HG03159 (cell line): ENCODE results near the gene KRT1.

Experiments used
- ATAC-seq: cut with Tn5 transposase; IDR thresholded peaks from one replicate; pipeline ENCODE4 v1.9.1; 2021; ENCODE audit warnings: mild to moderate bottlenecking, moderate library complexity; ENCODE audit not compliant: unreplicated experiment

Gene KRT1

DNA sequence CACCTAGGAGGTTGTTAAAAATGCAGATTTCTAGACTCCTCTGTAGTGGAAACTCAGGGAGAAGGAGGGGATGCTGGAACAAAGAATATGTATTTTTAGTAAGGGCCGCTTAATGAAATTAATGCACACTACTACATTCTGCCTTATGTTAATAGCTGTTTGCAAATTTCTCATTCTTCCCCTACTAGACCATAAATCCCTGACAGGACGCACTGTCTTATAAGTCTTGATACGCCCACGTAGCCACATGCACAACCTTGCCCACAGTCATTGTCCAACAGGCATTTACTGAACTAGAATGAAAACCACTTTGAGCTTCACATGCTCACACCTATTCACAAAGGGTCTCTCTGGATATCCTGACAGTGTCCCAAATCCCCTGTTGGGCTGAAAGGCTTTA, 38.7 kb downstream of the KRT1 start:
- ATAC-seq = no peak

DNA sequence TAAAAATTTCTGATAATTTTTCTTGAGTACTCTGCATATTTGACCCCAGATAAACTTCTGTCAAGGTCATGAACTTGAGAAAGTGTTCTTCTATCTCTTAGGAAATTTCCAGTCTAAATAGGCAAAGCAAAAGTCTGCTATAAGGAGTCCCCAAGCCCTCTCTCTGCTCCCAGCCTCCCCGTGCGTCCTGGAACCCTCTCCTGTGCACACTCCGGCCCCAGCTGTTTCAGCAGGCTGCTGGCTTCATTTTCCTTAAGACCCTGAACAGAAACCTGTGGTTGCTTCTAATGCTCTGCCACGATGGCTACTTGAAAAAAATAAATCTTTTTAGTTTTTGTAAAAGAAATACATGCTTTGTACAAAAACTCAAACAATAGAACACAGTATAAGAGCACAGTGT, 42.9 kb downstream of the KRT1 start:
- no peak for ATAC-seq

DNA sequence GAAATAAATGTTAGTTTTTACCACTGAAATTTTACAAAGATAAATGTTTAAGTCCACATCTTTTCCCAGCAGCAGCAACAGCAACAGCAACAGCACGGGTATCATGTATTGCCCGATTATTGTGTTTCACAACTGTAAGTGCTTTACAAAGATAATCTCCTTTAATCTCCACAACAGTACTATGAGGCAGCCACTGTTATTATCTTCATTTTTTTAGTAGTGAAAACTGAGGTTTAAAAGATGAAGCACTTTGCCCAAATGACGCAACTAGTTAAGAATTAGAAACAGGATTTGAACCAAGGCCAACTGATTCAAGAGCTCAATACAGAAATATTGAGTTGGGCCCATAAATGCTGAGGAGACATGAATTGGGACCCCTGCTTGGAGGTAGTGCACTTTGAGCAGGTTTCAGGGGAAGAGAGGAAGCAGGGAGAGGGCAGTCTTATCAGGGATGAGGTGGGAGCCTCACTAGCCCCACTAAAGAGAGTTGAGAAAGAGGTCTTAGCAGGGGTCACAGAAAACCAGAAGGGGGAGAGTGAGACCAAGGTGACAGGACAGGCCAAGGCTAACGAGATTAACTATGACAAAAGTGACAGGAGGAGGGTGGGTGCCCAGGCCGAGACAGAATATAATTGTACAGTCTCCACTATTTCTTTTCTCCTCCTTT, 43.5 kb downstream of the KRT1 start:
- no peak for ATAC-seq

DNA sequence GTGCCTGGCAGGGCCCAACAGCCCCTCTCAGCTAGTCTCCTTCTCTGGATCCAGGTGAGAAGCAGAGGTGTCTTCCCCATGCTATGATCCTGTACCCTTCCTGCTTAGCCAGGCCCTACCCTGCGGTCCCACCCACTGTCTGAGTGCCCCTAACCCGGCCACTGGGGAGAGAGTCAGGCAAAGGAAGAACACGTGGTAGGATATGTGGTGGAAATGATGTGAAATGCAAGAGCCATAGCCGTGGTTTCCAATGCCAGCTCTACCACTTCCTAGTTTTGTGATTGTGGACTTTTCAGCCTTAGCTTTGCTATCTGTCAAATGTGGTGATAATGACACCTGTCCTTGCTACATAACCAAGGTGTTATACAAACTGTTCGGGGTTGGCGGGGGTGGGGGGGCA, 44.0 kb downstream of the KRT1 start:
- no peak for ATAC-seq

DNA sequence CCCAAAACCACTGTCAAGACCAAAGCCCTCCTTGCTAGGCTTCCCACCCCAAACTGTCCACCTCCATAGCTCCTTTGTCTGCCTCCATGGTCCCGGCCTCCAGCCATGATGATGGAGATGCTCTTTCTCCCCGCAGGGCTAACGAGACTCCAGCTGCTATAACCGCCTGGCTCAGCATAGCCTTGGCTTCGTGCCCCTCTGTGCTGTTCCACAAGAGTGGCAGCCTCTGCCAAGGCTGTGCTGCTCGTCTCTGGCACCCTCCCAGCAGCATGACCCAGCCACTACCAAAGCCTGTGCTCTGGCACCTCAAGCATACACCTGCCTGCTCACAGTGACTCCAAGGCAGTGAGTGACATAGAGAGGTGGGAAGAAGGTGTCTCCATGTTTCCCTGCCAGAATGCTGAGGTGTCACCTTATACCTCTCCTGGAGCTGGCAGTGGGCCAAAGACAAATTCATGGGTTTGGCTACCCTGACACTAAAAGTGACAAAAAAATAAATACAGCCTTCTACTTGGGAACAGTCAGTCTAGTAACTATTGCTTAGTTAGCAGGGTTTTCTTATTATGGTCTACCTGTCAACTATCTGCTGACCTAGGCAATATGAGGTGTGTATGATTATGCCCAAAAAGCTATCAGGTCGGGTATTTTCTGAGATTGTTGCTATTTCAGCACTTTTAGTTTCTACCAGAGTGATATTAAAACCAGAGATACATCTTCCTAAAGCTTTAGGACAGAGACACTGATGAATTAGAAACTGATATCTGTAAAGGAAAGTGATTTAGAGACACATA, 45.7 kb downstream of the KRT1 start:
- no peak for ATAC-seq

DNA sequence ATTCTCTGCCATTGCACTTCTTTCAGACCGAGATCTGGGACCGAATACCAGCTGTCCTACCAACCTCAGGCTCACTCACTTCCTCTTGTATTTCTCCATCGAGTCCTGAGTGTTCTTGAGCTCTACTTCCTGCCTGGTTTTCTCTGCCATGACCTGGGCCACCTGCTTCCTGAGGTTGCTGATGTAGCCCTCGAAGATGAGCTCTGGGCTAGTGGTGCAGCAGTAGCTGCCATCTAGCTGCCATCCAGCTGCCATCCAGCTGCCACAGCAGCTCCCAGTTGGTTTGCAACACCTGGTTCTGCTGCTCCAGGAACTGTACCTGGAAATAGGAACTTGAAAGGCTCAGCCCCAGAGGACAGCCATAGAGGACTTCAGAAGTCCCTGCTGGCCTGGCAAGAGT, 46.8 kb downstream of the KRT1 start:
- no peak for ATAC-seq

DNA sequence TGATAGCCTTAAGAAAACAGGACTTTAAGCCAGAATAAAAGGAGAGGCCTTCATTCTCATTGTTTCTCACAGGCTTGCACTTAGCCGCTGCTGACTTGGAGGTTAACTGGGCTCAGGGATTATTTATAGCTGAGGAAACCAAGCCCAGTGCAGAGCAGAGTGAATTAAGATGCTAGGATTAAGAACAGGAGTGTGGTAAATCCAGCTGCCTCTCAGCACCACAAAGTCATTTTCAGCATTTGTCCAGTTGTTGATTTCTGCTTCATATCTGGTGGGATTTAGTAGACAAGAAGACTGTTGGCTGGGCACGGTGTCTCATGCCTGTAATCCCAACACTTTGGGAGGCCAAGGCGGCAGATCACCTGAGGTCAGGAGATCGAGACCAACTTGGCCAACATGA, 47.6 kb downstream of the KRT1 start:
- no peak for ATAC-seq

DNA sequence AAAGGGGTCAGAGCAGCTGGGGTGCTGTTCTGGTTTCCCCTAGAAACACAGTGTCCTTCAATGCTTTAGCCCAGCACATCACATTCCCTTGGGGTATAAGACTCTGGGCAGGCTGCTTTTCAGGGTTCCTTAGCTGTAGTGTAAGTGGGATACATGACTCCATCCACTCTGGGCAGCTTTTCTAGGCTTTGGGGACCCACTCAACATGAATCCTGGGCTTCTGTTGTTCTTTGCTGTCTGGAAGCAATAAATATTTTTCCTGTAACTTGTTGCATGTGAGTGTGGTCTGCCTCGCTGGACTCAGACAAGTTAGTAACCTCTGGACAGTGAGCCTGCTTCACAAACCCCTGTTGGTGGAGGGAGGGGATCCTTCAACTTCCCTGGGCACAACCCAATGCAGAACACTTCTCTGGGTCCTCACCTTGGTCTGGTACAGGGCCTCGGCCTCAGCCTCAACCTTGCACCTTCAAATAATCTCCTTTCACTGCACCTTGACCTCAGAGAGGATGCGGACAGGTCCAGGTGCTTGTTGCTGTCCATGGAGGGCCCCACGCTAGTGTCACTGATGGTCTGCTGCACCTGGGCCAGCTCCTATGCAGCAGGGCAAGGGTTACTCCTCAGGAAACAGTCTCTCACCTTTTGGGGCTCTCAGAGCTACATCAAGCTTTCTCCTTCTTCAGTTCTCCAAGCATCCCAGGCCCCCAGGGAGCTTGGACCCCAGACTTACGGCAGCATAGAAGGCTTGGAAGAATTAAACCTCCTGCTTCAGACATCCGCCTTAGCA, 48.3 kb downstream of the KRT1 start:
- no peak for ATAC-seq

DNA sequence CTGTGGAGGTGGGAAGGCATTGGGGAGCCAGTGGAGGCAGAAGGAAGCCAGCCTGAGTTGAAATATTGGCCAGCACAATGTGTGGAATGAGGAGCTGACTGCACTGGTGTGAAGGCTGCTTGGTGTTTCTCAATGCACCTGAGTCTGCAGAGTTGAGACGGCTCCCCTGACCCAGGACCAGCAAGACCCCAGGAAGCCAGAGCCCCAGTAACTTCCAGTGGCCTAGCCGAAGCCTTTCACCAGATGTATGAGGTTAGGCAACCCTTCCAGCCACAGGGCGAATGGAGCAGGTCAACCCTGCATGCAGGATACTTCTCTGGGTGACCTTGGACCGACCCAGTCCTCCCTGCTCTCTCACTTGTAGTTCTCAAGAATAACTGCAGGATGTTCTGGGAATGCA, 48.9 kb downstream of the KRT1 start:
- no peak for ATAC-seq

DNA sequence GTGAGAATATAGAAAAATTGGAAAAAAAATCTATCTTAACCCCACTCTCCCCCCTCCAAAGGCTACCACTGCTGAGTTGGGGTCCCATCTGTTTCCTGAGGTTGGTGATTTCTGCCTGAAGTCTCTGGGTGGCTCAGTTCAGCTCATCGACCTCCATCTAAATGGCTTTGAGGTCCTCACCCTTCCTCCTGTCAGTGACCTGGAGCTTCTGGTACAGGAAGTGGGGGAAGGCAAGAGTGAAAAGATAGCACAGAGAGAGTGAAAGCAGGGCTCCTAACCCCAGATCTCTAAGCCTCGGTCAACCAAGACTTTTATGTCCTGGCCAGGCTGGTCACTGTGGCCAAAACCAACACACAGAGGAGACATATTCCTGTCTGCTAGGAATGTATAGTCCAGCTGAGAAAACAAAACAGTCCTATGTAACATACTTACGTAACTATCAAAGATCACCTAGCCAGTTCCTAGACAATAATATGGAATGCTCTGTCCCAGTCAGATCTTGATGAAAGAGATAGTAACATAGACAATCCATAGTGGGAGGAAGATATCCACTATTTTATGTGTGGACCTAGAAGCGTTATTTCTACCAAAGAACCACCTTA, 49.5 kb downstream of the KRT1 start:
- ATAC-seq = no peak

DNA sequence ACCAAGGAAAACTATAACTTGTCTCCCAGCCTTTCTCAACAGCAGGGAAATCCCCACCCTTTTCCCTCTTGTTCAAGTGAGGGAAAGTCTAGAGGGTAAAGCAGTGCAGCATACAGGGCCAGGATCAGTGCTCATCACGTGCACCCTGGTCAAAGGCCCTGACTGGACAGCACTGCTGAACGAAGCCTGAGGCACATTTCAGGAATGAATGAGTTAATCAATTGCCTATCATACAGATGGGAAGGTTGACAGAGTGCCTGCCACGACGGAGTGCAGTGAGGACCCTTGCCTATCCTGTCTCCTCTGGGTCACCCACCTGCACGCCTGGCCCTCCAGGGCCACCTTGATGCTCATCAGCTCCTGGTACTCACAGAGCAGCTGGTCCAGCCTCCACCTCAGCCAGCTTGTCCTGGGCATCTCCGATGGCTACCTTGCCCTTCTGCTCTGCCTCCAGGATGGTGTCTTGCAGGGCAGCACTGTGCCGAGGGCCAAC, 50.2 kb downstream of the KRT1 start:
- ATAC-seq = no peak

DNA sequence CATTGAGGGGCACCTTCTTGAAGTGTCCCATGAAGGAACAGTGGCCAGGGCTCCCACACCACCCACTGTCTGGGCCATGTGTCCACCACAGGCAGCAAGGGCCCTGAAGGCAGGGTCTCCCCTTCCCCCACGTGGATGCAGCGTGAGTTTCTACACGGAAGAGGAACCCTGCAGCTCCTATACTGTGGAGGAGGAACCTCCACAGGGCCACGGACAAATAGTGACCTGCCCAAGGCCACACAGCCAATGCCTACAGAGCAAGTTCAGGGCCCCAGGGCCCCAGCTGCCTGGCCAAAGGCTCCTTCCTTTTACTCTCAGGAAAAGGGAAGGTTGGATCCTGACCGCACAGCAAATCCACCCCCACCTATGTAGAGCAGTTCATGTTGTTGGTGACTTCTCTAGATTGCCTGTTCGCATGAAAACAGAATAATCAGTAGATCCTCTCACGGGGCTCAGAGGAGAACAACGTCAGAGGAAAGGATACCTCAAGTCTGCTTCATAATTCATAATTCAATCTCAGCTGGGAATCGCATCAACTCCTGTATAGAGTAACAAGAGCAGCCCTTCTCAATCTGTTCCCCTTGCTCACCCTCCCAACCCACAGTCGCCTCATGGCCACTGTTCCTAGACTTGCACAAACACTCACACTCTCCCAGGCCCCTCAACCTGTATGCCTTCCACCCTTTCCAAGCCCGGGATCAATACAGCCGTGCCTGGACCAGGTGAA, 50.8 kb downstream of the KRT1 start:
- no peak for ATAC-seq

DNA sequence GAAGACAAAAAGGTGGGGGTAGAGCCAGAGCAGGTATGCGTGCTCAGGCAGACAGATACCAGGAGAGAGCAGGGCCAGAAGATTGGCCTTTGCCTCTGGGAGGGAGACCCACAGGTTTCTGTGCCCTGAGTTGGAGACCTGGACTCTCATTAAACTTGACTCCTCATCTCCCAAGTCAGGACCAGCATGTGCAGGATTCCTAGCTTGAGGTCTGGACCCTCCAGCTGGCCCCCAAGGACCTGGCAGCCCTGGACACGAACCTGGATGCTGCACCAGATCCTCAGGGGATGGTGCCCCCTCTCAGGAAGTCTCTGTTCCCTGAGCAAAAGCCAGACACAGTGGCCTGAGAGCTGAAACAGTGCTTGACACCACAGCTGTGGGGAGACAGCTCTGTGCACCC, 51.4 kb downstream of the KRT1 start:
- no peak for ATAC-seq

DNA sequence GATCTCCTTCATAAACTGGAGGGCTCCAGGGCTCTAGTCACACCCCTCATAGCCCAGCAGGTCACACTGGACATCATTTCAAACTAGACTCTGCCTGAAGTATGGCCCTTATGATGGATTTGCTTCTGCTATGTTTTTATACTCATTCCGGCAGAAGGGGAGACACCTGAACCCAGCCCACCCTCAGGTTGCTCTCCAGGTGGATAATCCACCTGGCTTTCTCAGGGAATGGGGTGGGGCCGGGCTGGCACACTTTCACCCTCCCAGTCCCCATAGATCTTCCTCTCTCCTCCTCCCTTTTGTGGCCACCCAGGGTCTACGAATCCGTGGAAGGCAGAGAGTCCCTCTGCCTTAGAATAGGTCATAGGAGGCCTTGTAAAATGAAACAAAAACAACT, 52.1 kb downstream of the KRT1 start:
- ATAC-seq = no peak

DNA sequence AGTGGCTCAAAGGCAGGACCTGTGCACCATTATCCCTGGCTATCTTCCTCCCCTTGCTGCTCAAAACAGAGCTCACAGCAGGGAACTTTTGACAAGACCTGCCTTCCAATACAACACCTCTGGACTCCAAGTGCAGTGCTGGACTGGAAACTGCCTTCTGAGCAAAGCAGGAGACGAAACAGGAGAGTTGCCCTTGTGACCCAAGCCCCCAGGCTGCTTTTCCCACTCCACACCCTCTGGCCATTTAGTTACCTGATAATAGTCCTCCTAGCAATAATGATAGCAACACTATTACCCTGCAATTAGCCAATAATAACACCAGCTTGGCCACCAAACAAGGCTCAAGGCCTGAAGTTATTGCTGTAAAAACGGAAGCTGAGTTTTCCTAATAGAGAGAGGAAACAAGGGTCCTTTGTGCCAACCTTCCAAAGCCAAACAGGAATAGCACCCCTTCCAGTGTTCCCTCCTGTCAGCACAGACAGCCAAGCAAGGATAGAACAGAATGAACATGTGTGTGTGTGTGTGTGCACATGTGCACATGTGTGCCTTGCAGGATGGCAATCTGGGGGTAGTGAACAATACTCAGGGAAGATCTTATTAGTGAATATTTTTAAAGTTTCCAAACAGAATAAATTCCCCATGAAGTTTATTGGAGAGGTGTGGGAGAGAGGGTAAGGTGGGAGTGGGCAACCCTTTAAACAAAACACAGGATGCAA, 52.7 kb downstream of the KRT1 start:
- no peak for ATAC-seq
